GM20431 (cell line): ENCODE measurements around the gene AP2S1.
"Not testable (repeated sequence)": the region's sequence is repeated elsewhere in the genome, so short reads cannot be mapped to it uniquely, and the experiment has no call there.

Source experiments
- in situ Hi-C: fragments of 300-500 bp; cut with MseI, MboI; formaldehyde crosslinking; loops from one replicate; pipeline ENCODE4 v1.15.0; 2020; ENCODE audit warnings: low sequenced_read_pairs; ENCODE audit not compliant: unreplicated experiment

AP2S1 gene

GRCh38 chr19:46850228-46851203 lies at the start of gene AP2S1:
Gene AP2S1, minus strand, starts transcription at chr19:46850846. Its CDS starts 80 bp downstream, at chr19:46850766.
- in situ Hi-C loops = loop anchor here (10.0 kb wide), 1 partner anchor 144 kb away; no protein-coding TSS in a partner anchor

GRCh38 chr19:46900341-46900740 lies 49.7 kb upstream of the AP2S1 start:
- in situ Hi-C loops = no loop called here

- in situ Hi-C loops = no loop called here
Measured at GRCh38 chr19:46898731-46899130, 48.1 kb upstream of the AP2S1 start.

GRCh38 chr19:46896076-46896794 lies 45.6 kb upstream of the AP2S1 start:
- in situ Hi-C loops = no loop called here

- in situ Hi-C loops = no loop called here
Measured at GRCh38 chr19:46892252-46893179, 41.9 kb upstream of the AP2S1 start.

GRCh38 chr19:46890423-46891170 lies 40.0 kb upstream of the AP2S1 start:
- in situ Hi-C loops = no loop called here

- in situ Hi-C loops = no loop called here
Measured at GRCh38 chr19:46887240-46887782, 36.7 kb upstream of the AP2S1 start.

GRCh38 chr19:46886546-46887239 lies 36.0 kb upstream of the AP2S1 start:
- in situ Hi-C loops = no loop called here

- in situ Hi-C loops = no loop called here
Measured at GRCh38 chr19:46885411-46885810, 34.8 kb upstream of the AP2S1 start.

- in situ Hi-C loops = not testable (repeated sequence)
Measured at GRCh38 chr19:46882751-46883150, 32.1 kb upstream of the AP2S1 start.

GRCh38 chr19:46882034-46882433 lies 31.4 kb upstream of the AP2S1 start:
- in situ Hi-C loops = no loop called here

GRCh38 chr19:46881092-46881491 lies 30.4 kb upstream of the AP2S1 start:
- in situ Hi-C loops = no loop called here

- in situ Hi-C loops = no loop called here
Measured at GRCh38 chr19:46880431-46880830, 29.8 kb upstream of the AP2S1 start.

- in situ Hi-C loops = no loop called here
Measured at GRCh38 chr19:46878613-46879375, 28.1 kb upstream of the AP2S1 start.

- in situ Hi-C loops = no loop called here
Measured at GRCh38 chr19:46875657-46876056, 25.0 kb upstream of the AP2S1 start.

- in situ Hi-C loops = no loop called here
Measured at GRCh38 chr19:46875234-46875633, 24.6 kb upstream of the AP2S1 start.

- in situ Hi-C loops = no loop called here
Measured at GRCh38 chr19:46872967-46873366, 22.3 kb upstream of the AP2S1 start.

- in situ Hi-C loops = not testable (repeated sequence)
Measured at GRCh38 chr19:46871173-46871572, 20.5 kb upstream of the AP2S1 start.
